Measurements from ENCODE around the gene GPR146. TPM values are rescaled to one million over a fixed set of nuclear protein-coding genes. Genes with fewer than 3 reads are reported as not detected.

Gene GPR146
- total and polyA plus RNA-seq, 9 of the 15 experiments (the other 6 are each of a cell fraction or from before 2014, with no cell fraction given): 0.22 to 3.6 (median 0.64) TPM; not detected in 2

GRCh38 chr7:1027242-1028043 lies 16.9 kb upstream of the GPR146 start (continued):
- no peak for TF ChIP-seq MYNN (IDR thresholded peaks at IDR 0.05)
- no peak for TF ChIP-seq MYNN (CRISPR knock-in tag; IDR thresholded peaks at IDR 0.05)
- TF ChIP-seq ZNF146 (CRISPR knock-in tag; IDR thresholded peaks at IDR 0.05; ENCODE audit: unreplicated experiment): no peak
- TF ChIP-seq E2F8 (IDR thresholded peaks at IDR 0.05; ENCODE audit: low read depth, partially characterized antibody): no peak
- no peak for TF ChIP-seq PATZ1 (CRISPR knock-in tag; IDR thresholded peaks at IDR 0.05; ENCODE audit: borderline replicate concordance)
- TF ChIP-seq CXXC5 (CRISPR knock-in tag; IDR thresholded peaks at IDR 0.05): 0 out of 2 replicates have a peak, but pooled peaks have one; percentile 38
- no peak for TF ChIP-seq TAF1 (IDR thresholded peaks at IDR 0.05; ENCODE audit: control insufficient read depth, extremely low read depth, insufficient read depth, low read length, severe bottlenecking)
- TF ChIP-seq ATF1 (CRISPR knock-in tag; IDR thresholded peaks at IDR 0.05): no peak
- TF ChIP-seq ATF1 (tag; IDR thresholded peaks at IDR 0.05): no peak
- no peak for TF ChIP-seq MXD1 (CRISPR knock-in tag; IDR thresholded peaks at IDR 0.05; ENCODE audit: borderline replicate concordance, poor library complexity, severe bottlenecking)
- TF ChIP-seq FOXA1 (IDR thresholded peaks at IDR 0.05; ENCODE audit: borderline replicate concordance): no peak
- no peak for TF ChIP-seq PTTG1 (tag; IDR thresholded peaks at IDR 0.05; ENCODE audit: low read depth)
- no peak; the same call in 1 of the 2 replicates for TF ChIP-seq ETV5 (CRISPR knock-in tag; IDR thresholded peaks at IDR 0.05; ENCODE audit: low read depth)
- no peak for TF ChIP-seq LARP7 (IDR thresholded peaks at IDR 0.05)
- TF ChIP-seq PHF21A (IDR thresholded peaks at IDR 0.05; ENCODE audit: borderline replicate concordance, low read depth): no peak
- no peak for TF ChIP-seq POLR2A (conservative IDR thresholded peaks at IDR 0.05)
- TF ChIP-seq SFPQ (IDR thresholded peaks at IDR 0.05; ENCODE audit: low read depth, low read length): no peak
- TF ChIP-seq TFAP4 (CRISPR knock-in tag; IDR thresholded peaks at IDR 0.05; ENCODE audit: borderline replicate concordance): peak; percentile 51; the same call in 1 of the 2 replicates
